Gastrocnemius medialis (tissue), 4 donors: ENCODE results near the gene TASOR.
"Not testable (repeated sequence)": the region's sequence is repeated elsewhere in the genome, so short reads cannot be mapped to it uniquely, and the experiment has no call there.

ENCODE experiments used
- CTCF ChIP-seq, 5 experiments: fragments of 450-650 bp in 3 of 5; fragments of 200-600 bp in 2 of 5; sonication (generic) in 2 of 5; IDR thresholded peaks in 4 of 5; conservative IDR thresholded peaks in 1 of 5; 1 replicate in 4 of 5; 2 replicates in 1 of 5; pipeline ENCODE4 v1.5.1; 2016 to 2019; ENCODE audit warnings: antibody characterized with exemption in 5 of 5, mild to moderate bottlenecking in 3 of 5, moderate library complexity in 3 of 5
- POLR2A ChIP-seq, 2 donors: fragments of 450-650 bp; IDR thresholded peaks; one replicate each; pipeline ENCODE4 v1.6.1; 2017; ENCODE audit warnings: antibody characterized with exemption in 2 of 2, mild to moderate bottlenecking in 2 of 2, moderate library complexity in 2 of 2

GRCh38 chr3:56692001-56692365 is 8.9 kb upstream of the TASOR start:
- TF ChIP-seq CTCF (IDR thresholded peaks at IDR 0.05 in 4 of 5, conservative IDR thresholded peaks at IDR 0.05 in 1 of 5); POLR2A (IDR thresholded peaks at IDR 0.05): not testable (repeated sequence)
